Kidney (tissue), 14 donors: ENCODE measurements around the gene UNC119. TPM values are rescaled to one million over a fixed set of nuclear protein-coding genes. Genes with fewer than 3 reads are reported as not detected.

Source experiments
- DNase-seq, 5 donors: peaks; one replicate each; pipeline ENCODE4 v3.0.0-alpha.2; 2013 to 2020
- FAIRE-seq: peaks from 2 replicates; lab custom pipeline; 2012; peaks lifted over from hg19 to GRCh38; lab: Jason Lieb, UNC
- H3K27ac ChIP-seq, 2 donors: one replicate each; pipeline ENCODE4 v1.7.0; 2013; ENCODE audit warnings: low read depth in 2 of 2, low read length in 2 of 2, inconsistent platforms in 1 of 2
- H3K27me3 ChIP-seq: one replicate; pipeline ENCODE4 v1.7.1; 2013; ENCODE audit warnings: low read length, inconsistent platforms; ENCODE audit not compliant: control insufficient read depth, insufficient read depth
- H3K36me3 ChIP-seq, 3 donors: one replicate each; pipeline versions ENCODE4 v1.7.0 to v1.7.1; 2013; ENCODE audit warnings: low read length in 3 of 3, control low read depth in 1 of 3, inconsistent platforms in 1 of 3; ENCODE audit not compliant: insufficient read depth in 3 of 3, control insufficient read depth in 2 of 3
- H3K4me1 ChIP-seq, 3 donors: one replicate each; pipeline versions ENCODE4 v1.7.0 to v1.7.1; 2013; ENCODE audit warnings: low read length in 3 of 3, inconsistent platforms in 1 of 3, low read depth in 1 of 3; ENCODE audit not compliant: control insufficient read depth in 2 of 3, insufficient read depth in 2 of 3
- H3K4me3 ChIP-seq, 3 donors: one replicate each; pipeline versions ENCODE4 v1.7.0 to v1.8.1; 2013; ENCODE audit warnings: low read length in 3 of 3, control low read depth in 1 of 3, inconsistent platforms in 1 of 3
- H3K9ac ChIP-seq, 3 donors: one replicate each; pipeline versions ENCODE4 v1.7.0 to v1.7.1; 2013; ENCODE audit warnings: low read length in 3 of 3, control low read depth in 1 of 3, inconsistent platforms in 1 of 3
- H3K9me3 ChIP-seq, 3 donors: one replicate each; pipeline versions ENCODE4 v1.7.0 to v1.7.1; 2013; ENCODE audit warnings: low read length in 3 of 3, control low read depth in 1 of 3, inconsistent platforms in 1 of 3; ENCODE audit not compliant: control insufficient read depth in 2 of 3, insufficient read depth in 1 of 3
- intact Hi-C: fragments of 100-400 bp; cut with DNase I; formaldehyde crosslinking; loops from one replicate; pipeline ENCODE4 v1.11.1; 2022
- polyA plus RNA-seq: library from polyadenylated mRNA; stranded (reverse); fragments of 350-450 nt; fragmentation: Illumina TruSeq; extraction: RNeasy Lipid Tissue Mini Kit (QIAGEN cat#74804); gene quantifications from one replicate; pipeline ENCODE4 v1.2.3, GENCODE V29; 2014; ENCODE audit warnings: low read depth, low replicate concordance; ENCODE audit not compliant: insufficient read depth
- total RNA-seq: library from RNA; stranded (reverse); fragmentation: NEBNext Ultra II Directional; extraction: Animal tissue kit (Norgen Biotek cat#: 25700); gene quantifications from one replicate; pipeline ENCODE4 v1.2.1, GENCODE V29; 2021
- TF ChIP-seq, protein P1 (sequence below): IDR thresholded peaks from 3 replicates; pipeline ENCODE4 v1.5.1; 2012; ENCODE audit warnings: mild to moderate bottlenecking, moderate library complexity, borderline replicate concordance; ENCODE audit not compliant: insufficient read depth; ENCODE audit errors: extremely low read depth
- donor health status: control.
- donor health status: control.
- donor health status: control.
- donor health status: control.
- donor health status: control.
- donor health status: DM: yes; HTN: yes; CAD: no.
- donor health status: Normal renal cell carcinoma (clear cell type).

The UNC119 gene
- total and polyA plus RNA-seq, 2 donors from 2014 or later: 19.0 to 60.7 TPM

DNA sequence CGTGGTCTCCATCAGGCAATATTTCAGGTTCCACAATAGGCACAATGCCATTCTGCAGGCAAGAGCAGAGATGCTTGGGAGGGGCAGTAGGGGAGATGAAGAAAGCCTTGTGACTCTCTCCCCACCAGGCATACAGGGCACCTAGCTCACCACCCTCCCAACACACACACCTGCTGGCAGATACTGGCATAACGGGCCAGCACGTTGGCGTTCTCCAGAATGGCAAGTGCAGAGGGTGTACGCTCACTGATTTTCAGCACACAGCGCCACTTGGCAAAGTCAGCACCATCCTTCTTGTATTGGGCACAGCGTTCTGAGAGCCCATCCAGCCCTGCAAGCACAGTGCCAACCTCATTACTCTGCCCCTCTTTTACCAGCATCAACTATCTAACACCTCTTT lies 22.1 kb upstream of the UNC119 start:
- H3K4me3 ChIP-seq: no peak overlapping the region
- H3K4me1 ChIP-seq: peaks cover 0 to 10% (median 5%) of the 10 kb centered on the region in 3 donors
- no peak overlapping the region for H3K27ac ChIP-seq
- no peak overlapping the region for H3K9ac ChIP-seq
- TF ChIP-seq, protein P1, sequence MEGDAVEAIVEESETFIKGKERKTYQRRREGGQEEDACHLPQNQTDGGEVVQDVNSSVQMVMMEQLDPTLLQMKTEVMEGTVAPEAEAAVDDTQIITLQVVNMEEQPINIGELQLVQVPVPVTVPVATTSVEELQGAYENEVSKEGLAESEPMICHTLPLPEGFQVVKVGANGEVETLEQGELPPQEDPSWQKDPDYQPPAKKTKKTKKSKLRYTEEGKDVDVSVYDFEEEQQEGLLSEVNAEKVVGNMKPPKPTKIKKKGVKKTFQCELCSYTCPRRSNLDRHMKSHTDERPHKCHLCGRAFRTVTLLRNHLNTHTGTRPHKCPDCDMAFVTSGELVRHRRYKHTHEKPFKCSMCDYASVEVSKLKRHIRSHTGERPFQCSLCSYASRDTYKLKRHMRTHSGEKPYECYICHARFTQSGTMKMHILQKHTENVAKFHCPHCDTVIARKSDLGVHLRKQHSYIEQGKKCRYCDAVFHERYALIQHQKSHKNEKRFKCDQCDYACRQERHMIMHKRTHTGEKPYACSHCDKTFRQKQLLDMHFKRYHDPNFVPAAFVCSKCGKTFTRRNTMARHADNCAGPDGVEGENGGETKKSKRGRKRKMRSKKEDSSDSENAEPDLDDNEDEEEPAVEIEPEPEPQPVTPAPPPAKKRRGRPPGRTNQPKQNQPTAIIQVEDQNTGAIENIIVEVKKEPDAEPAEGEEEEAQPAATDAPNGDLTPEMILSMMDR: no peak
- no peaks in the 10 kb centered on the region for H3K27me3 ChIP-seq
- H3K9me3 ChIP-seq: no peaks in the 10 kb centered on the region
- intact Hi-C loops: no loop called here
- FAIRE-seq (no peak), DNase-seq (no peak)
- H3K36me3 ChIP-seq: peaks cover 2 to 12% (median 4%) of the 10 kb centered on the region in 3 donors

DNA sequence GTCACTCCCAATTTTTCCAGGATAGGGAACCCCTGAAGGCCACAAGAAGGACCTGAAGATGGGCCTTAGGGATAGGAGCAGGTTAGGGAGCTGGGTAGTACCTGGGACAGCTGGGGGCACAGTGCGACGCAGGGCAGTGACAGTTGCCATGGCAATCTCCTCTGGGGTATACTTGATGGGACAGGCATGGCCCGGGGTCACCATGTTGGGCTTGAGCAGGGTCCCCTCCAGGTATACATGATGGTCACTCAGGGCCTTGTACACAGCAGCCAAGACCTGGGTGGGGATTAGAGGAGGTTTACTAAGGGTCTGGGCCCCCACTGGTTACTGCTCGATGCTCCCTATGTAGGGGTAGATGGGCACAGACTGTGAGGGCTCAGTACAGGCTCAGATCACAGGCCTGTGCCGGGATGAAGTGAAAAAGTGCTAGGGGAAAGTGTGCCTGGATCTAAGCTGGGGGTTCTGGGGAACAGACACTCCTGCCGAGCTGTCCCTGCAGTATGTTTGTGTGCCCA lies 21.6 kb upstream of the UNC119 start:
- Histone ChIP-seq H3K36me3 (peaks cover 2 to 10% (median 4%) of the 10 kb centered on the region in 3 donors), H3K9me3 (no peaks in the 10 kb centered on the region), H3K27ac (no peak overlapping the region), H3K9ac (no peak overlapping the region), H3K4me1 (peaks cover 0 to 12% (median 5%) of the 10 kb centered on the region in 3 donors), H3K27me3 (no peaks in the 10 kb centered on the region), H3K4me3 (no peak overlapping the region)
- intact Hi-C loops: no loop called here
- DNase-seq (no peak), FAIRE-seq (no peak)
- TF ChIP-seq, protein P1: no peak

DNA sequence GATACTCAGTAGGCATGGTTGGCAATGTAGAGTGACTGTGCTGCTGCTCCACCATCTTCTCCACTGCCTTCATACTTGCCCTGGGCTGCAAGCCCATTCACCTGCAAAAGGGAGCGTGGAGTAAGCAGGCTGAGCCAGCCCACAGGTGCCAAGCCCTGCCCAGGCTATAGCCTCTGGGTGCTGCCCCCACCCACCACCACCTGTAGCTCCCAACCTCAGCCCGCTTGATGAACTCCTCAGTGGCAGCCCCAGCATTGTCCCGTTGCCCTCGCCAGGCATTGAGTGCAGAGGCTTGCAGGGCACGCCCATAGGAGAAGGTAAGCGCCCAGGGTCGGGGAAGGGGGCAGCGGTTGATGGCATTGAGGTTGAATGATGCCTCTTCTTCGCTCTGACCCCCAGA lies 21.1 kb upstream of the UNC119 start:
- Histone ChIP-seq H3K4me1 (peaks cover 0 to 12% (median 5%) of the 10 kb centered on the region in 3 donors), H3K9me3 (no peaks in the 10 kb centered on the region), H3K27me3 (no peaks in the 10 kb centered on the region), H3K27ac (no peak overlapping the region), H3K36me3 (peaks cover 1 to 5% (median 3%) of the 10 kb centered on the region in 3 donors), H3K4me3 (no peak overlapping the region), H3K9ac (no peak overlapping the region)
- intact Hi-C loops: no loop called here
- no peak for DNase-seq
- no peak for FAIRE-seq
- TF ChIP-seq, protein P1: no peak

DNA sequence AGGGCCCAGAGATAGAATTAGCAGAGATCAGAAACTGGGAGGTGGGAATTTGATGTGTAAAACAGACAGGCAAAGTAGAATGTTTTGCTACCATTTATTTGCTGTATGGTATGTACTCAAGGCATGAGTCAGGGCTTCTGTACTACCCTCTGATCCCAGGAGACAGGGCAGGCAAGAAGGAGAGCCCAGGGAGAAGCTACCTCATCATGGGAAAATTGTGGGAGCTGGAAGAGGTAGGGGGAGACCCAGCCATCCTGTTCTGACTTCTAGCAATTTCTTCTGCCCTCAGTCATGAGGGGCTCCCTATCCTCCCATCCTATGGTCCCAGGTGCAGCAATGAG lies 20.6 kb upstream of the UNC119 start:
- DNase-seq (no peak), FAIRE-seq (no peak)
- Histone ChIP-seq H3K9ac (no peak overlapping the region), H3K4me3 (no peak overlapping the region), H3K36me3 (no peaks in the 10 kb centered on the region), H3K9me3 (no peaks in the 10 kb centered on the region), H3K27ac (no peak overlapping the region), H3K27me3 (no peaks in the 10 kb centered on the region), H3K4me1 (peaks cover 0 to 12% (median 5%) of the 10 kb centered on the region in 3 donors)
- TF ChIP-seq, protein P1: no peak
- intact Hi-C loops: no loop called here
